ENCODE results near the gene MAFF.
"Not testable (repeated sequence)": the region's sequence is repeated elsewhere in the genome, so short reads cannot be mapped to it uniquely, and the experiment has no call there.

Gene MAFF

DNA sequence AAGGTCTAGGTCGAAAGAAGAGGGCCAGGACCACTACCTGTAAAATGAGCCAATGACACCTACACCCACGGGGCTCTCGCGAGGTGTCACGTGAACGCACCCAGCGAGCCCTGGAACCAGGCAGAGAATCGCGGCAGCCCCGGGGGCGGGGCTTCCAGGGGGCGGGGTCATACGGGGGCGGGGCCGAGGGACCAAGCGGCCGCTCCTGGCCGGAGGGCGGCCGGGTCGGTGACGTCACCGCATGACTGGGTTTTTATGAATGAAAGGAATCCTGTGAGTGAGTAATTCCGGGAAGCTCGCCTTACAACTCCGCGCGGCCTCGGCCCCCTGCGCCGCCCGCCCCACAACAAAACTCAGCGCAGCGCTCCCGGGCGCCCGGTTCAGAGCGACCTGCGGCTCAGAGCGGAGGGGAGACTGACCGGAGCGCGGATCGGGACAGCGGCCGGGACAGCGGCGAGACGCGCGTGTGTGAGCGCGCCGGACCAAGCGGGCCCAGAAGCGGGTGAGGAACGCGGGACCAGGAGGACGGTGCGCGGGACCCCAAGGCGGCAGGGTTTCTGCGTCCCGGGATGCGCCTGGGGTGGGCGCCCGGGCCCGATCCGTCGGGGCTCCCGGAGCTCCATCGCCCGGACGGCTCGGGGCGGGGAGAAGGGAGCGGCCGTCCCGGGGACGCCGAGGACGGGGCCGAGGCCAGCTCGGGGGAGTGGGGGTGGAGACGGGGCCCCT is at the start of gene MAFF:
MAFF (plus strand) TSS at position 284 of the 726 bp plus-strand sequence. CDS start 11,860 bp downstream, outside the sequence.
- TF ChIP-seq, protein P1, sequence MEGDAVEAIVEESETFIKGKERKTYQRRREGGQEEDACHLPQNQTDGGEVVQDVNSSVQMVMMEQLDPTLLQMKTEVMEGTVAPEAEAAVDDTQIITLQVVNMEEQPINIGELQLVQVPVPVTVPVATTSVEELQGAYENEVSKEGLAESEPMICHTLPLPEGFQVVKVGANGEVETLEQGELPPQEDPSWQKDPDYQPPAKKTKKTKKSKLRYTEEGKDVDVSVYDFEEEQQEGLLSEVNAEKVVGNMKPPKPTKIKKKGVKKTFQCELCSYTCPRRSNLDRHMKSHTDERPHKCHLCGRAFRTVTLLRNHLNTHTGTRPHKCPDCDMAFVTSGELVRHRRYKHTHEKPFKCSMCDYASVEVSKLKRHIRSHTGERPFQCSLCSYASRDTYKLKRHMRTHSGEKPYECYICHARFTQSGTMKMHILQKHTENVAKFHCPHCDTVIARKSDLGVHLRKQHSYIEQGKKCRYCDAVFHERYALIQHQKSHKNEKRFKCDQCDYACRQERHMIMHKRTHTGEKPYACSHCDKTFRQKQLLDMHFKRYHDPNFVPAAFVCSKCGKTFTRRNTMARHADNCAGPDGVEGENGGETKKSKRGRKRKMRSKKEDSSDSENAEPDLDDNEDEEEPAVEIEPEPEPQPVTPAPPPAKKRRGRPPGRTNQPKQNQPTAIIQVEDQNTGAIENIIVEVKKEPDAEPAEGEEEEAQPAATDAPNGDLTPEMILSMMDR (IDR thresholded peaks at IDR 0.05; ENCODE audit: low read depth, low read length) = no peak
- no peaks in the 10 kb centered on the region for H3K27me3 ChIP-seq (ENCODE audit: insufficient read depth, low read depth, severe bottlenecking)
- H3K36me3 ChIP-seq = no peaks in the 10 kb centered on the region
- peak; percentile 94 for DNase-seq
- H3K4me3 ChIP-seq (ENCODE audit: low read depth, low read length) = peak within 1 kb of the TSS; percentile 84
- H3K27ac ChIP-seq = peak within 1 kb of the TSS; percentile 38
- H3K9me3 ChIP-seq (ENCODE audit: severe bottlenecking) = no peaks in the 10 kb centered on the region

DNA sequence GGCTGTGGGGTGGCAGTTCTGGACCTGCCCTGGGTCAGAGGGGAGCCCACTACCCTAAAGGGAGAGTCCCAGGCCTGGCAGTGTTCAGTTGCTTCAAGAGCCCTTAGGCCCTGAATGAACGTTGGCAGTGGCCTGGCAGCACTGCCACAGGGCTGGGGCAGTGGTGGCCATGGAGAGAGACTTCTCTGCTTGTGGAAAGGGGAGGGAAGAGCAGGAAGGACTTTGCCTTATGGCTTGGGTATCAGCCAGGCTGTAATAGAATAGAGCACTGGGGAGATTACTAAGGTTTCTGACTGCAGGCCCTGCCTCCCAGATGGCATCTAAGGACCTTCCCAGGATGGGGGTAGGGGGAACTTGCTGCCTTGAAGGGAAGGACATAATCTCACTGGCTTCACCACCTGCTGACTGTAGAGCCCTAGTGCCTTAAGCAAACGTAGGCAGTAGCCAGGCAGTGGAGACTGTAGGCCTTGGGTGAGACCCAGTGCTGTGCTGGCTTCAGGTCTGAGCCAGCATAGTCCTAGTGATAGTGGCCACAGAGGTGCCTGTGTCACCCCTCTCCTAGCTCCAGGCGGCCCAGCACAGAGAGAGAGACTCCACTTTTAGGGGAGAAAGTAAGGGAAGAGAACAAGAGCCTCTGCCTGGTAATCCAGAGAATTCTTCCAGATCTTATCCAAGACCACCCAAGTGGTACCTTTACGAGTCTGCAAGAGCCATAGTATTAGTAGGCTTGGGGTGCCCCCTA is 47.8 kb upstream of the MAFF start:
- Histone ChIP-seq H3K4me3 (ENCODE audit: low read depth, low read length) (no peak overlapping the region), H3K27me3 (ENCODE audit: insufficient read depth, low read depth, severe bottlenecking) (no peaks in the 10 kb centered on the region), H3K36me3 (no peaks in the 10 kb centered on the region), H3K9me3 (ENCODE audit: severe bottlenecking) (no peaks in the 10 kb centered on the region), H3K27ac (peak overlapping the region; percentile 93)
- TF ChIP-seq, protein P1 (IDR thresholded peaks at IDR 0.05; ENCODE audit: low read depth, low read length) = 0 out of 2 replicates have a peak, but pooled peaks have one; percentile 8
- DNase-seq = peak; percentile 95

DNA sequence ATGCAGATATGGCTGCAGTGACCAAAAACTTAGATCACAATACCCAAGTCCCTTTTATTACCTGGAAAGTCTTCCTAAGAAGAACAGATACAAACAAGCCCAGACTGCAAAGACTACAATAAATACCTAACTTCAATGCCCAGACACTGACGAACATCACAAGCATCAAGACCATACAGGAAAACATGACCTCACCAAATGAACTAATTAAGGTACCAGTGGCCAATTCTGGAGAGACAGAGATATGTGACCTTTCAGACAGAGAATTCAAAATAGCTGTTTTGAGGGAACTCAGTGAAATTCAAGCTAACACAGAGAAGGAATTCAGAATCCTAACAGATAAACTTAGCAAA is 47.3 kb upstream of the MAFF start:
- H3K9me3 ChIP-seq (ENCODE audit: severe bottlenecking); H3K4me3 ChIP-seq (ENCODE audit: low read depth, low read length); H3K36me3 ChIP-seq; DNase-seq; H3K27me3 ChIP-seq (ENCODE audit: insufficient read depth, low read depth, severe bottlenecking): not testable (repeated sequence)
- H3K27ac ChIP-seq = peak overlapping the region; percentile 93

DNA sequence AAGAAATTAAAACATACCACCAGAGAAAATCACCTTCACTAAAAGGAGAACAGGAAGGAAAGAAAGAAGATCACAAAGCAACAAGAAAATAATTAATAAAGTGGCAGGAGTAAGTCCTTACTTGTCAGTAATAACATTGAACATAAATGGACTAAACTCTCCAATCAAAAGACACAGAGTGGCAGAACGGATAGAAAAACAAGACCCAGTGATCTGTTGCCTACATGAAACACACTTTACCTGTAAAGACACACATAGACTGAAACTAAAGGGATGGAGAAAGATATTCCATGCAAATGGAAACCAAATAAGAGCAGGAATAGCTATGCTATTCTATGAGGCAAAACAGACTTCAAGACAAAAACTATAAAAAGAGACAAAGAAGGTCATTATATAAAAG is 46.1 kb upstream of the MAFF start:
- 0 out of 2 replicates have a peak overlapping the region, but pooled peaks have one; percentile 10 for H3K27ac ChIP-seq
- no peak for DNase-seq
- H3K27me3 ChIP-seq (ENCODE audit: insufficient read depth, low read depth, severe bottlenecking) = no peaks in the 10 kb centered on the region
- H3K4me3 ChIP-seq (ENCODE audit: low read depth, low read length) = no peak overlapping the region
- no peaks in the 10 kb centered on the region for H3K36me3 ChIP-seq
- TF ChIP-seq, protein P1 (IDR thresholded peaks at IDR 0.05; ENCODE audit: low read depth, low read length) = no peak
- H3K9me3 ChIP-seq (ENCODE audit: severe bottlenecking) = no peaks in the 10 kb centered on the region

DNA sequence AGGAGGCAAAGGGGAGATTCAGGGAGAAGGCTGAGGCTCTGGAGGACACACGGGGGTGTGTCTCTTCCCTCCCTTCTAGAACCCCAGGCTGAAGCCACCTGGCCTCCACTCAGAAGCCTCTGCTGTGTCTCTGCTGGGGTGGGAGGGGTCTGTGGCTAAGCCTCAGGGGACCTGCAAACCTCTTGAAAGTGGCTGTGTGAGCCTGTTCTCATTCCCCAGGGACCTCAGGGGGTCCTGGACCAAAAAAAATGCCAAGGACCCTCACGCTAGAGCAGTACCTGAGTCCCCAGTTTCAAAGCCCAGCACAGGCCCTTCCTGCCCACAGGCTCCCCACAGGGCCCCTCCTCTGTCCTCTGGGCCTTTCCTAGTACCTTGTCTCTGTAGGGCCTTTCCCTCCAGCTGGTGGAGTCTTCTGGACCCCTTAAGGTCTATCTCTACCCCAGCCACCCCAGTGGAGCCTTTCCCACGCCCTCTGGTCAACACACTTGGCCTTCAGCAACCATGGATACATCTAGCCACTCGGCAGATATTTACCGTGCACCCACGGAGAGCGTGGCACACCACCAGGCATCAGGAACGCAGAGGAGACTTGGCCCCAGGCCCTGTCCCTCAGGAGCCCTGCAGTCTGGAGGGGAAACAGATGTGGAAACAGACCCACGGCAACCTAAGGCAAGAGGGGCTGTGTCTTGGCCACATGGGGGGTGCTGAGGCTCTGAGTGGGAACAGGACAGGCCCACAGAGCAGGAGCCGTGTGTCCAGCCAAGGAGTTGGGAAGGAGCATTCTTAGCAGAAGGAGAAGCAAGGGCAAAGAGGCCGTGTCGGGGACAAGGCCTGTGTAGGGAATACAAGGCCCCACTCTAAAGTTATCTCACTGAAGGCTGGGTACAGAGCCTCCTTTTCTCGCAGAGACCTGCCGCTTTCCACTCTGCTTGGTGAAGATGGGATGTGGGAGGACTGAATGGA is 38.6 kb upstream of the MAFF start:
- Histone ChIP-seq H3K9me3 (ENCODE audit: severe bottlenecking) (peaks cover 8% of the 10 kb centered on the region), H3K27me3 (ENCODE audit: insufficient read depth, low read depth, severe bottlenecking) (no peaks in the 10 kb centered on the region), H3K36me3 (peaks cover 11% of the 10 kb centered on the region), H3K27ac (no peak overlapping the region), H3K4me3 (ENCODE audit: low read depth, low read length) (no peak overlapping the region)
- TF ChIP-seq, protein P1 (IDR thresholded peaks at IDR 0.05; ENCODE audit: low read depth, low read length) = no peak
- DNase-seq = no peak
